H7 (cell line): ENCODE data around the gene HAO2. TPM values are rescaled to one million over a fixed set of nuclear protein-coding genes. Genes with fewer than 3 reads are reported as not detected.

Source experiments
- DNase-seq: peaks from one replicate; pipeline ENCODE4 v3.0.0; 2012
- H3K27me3 ChIP-seq: 2 replicates; pipeline ENCODE4 v1.6.0; 2011; ENCODE audit warnings: mild to moderate bottlenecking, low read length; ENCODE audit not compliant: control insufficient read depth, insufficient read depth
- H3K36me3 ChIP-seq: replicated peaks from 2 replicates; pipeline ENCODE4 v1.5.1; 2011; ENCODE audit warnings: low read length; ENCODE audit not compliant: control insufficient read depth, insufficient read depth
- H3K4me3 ChIP-seq: 2 replicates; pipeline ENCODE4 v1.5.1; 2011; ENCODE audit warnings: low read depth, mild to moderate bottlenecking, control low read depth, low read length, moderate library complexity; ENCODE audit not compliant: insufficient read depth
- total RNA-seq: library from RNA; depleted of rRNA; stranded (reverse); fragments of >200 nt; shearing (Covaris generic); gene quantifications from 2 replicates; pipeline ENCODE4 v1.2.3, GENCODE V29; 2014

The HAO2 gene
- total RNA-seq, 1 experiment from 2014 or later = 0.38 TPM

DNA sequence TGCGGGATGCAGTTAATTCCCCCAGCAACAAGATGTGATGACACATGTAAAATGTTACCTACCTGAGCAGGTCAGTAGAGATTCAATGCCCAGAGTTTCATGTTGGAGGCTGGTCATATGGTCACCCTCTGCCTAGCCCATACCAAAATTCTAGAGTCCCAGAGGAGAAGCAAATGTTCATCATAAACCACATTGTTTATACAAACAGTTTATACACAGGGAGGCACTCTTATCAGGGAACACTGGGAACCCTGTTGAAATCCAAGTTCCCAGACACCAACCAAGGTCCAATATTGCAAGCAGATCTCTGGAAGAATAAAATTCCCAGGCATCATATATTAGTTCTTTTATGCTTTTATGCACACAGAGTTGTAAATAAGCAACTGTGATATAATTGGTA lies 10.5 kb downstream of the HAO2 start:
- no peak for DNase-seq
- H3K27me3 ChIP-seq = no peaks in the 10 kb centered on the region; the same call in 1 of the 2 replicates
- H3K4me3 ChIP-seq = no peak overlapping the region
- no peaks in the 10 kb centered on the region for H3K36me3 ChIP-seq

DNA sequence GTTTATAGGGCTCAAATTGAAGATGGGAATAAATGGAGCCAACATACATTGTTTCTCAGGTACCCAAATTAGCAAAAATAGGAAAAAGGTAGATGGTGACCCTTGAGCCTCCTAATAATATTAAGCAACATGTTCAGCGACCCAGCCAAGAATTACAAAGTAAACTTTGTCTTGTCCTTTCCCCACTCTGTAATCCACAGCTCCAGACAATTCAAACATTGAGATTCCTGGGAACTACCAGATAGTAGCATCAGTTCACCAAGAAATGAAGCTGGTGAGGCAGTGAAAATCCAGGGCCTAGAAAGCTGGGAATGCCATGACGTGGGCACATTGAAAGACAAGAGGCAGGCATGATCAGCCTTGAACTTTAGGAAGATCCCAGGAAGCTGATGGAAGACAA lies 11.7 kb downstream of the HAO2 start:
- Histone ChIP-seq H3K27me3 (no peaks in the 10 kb centered on the region), H3K4me3 (no peak overlapping the region), H3K36me3 (no peaks in the 10 kb centered on the region)
- no peak for DNase-seq

DNA sequence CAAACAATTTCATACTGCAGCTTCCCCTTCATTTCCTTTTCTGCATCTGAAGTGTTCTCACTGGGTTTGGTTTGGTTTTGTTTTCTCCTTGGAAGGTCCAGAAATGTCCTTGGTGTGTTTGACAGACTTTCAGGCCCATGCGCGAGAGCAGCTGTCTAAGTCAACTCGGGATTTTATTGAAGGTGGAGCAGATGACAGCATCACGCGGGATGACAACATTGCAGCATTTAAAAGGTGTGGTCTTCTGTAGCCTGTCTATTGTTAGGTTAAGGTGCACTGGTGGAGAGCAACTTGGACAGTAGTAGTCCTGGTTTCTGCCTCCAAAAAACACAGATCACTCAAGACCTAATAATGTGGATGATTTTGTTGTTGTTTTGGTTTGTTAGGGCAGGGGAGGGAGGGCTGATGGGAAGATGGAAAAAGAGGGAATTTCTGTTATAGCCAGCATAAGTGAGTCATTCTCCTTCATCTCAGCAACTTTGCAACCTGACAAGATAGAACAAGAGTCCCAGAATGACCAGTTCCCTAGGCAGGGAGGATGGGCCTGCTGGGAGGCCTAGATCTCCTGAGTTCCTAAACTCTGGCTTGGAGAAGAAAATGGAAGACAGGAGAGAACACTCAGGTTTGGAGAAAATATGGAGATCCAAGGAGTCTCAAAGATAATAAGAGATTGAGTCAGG lies 12.5 kb downstream of the HAO2 start:
- H3K36me3 ChIP-seq = no peaks in the 10 kb centered on the region
- no peaks in the 10 kb centered on the region for H3K27me3 ChIP-seq
- DNase-seq = no peak
- no peak overlapping the region for H3K4me3 ChIP-seq

DNA sequence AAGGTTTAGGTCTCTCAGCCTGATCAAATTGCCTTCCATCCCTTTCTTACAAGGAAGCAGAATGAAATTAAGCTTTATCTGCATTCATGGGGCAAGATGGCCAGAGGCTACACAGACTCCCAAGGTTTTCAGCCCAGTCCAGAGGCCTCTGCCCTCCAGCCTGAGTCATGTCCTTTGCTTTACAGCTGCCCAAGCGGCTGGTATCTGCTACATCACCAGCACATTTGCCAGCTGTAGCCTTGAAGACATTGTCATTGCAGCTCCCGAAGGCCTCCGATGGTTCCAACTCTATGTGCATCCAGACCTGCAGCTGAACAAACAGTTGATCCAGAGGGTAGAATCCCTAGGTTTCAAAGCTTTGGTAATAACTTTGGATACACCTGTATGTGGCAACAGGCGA lies 16.0 kb downstream of the HAO2 start:
- no peak for DNase-seq
- no peaks in the 10 kb centered on the region for H3K36me3 ChIP-seq
- no peak overlapping the region for H3K4me3 ChIP-seq
- H3K27me3 ChIP-seq = no peaks in the 10 kb centered on the region

DNA sequence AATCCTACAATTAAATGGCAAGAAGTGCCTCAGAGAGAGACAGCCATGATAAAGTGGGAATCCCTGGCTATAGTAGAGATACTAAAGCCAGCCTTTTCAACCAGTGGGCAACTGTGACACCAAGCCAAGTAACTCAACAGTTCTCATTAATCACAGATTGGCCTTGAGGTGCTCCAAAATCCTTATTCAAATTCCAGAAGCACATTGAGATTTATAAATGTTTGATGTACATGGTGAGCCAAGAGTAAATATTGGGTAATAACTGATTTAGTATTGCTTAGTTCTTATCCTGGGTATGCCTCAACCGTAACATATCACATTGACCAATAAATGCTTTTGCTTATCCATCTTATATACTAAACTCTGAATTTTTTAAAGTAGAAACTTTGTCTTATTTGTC lies 17.1 kb downstream of the HAO2 start:
- no peaks in the 10 kb centered on the region for H3K27me3 ChIP-seq
- DNase-seq = no peak
- no peak overlapping the region for H3K4me3 ChIP-seq
- H3K36me3 ChIP-seq = no peaks in the 10 kb centered on the region

DNA sequence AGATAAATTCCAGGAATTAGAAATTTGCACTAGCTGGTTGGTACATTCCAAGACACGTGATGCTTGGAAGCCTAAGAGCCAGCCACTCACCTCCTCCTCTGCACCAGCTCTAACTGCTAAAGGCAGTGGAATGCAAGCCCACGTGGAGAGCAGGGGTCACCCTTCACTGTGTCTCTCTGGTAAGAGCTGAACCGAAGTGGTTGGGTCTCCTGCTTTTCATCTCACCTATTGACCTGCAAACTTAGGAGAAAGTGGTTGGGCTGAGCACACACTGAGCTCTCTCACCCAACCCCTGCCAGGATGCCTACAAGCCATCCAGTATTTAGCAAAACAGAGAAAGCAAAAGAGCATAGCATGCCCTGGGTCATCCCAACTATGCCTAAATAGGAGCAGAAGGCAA lies 19.3 kb downstream of the HAO2 start:
- Histone ChIP-seq H3K4me3 (no peak overlapping the region), H3K27me3 (no peaks in the 10 kb centered on the region), H3K36me3 (no peaks in the 10 kb centered on the region)
- peak; percentile 11 for DNase-seq

DNA sequence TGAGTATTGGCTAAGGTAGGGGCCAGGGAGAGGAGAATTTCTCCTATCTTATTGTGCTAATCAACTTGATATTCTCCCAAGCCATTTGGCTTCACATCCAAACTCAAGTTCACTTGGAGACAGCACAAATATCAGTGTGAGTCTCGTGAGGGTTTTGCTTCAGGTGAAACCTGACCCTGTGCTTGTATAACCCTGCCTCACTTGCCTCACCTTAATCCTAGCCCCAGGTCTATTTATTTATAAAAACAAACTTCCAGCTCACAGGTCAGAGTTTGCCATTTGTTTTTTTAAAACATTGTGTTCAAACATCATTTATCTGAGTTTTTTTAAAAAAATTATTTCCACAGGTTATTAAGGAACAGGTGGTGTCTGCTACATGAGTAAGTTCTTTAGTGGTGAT lies 19.9 kb downstream of the HAO2 start:
- no peaks in the 10 kb centered on the region for H3K36me3 ChIP-seq
- H3K27me3 ChIP-seq = no peaks in the 10 kb centered on the region
- no peak overlapping the region for H3K4me3 ChIP-seq
- DNase-seq = no peak

DNA sequence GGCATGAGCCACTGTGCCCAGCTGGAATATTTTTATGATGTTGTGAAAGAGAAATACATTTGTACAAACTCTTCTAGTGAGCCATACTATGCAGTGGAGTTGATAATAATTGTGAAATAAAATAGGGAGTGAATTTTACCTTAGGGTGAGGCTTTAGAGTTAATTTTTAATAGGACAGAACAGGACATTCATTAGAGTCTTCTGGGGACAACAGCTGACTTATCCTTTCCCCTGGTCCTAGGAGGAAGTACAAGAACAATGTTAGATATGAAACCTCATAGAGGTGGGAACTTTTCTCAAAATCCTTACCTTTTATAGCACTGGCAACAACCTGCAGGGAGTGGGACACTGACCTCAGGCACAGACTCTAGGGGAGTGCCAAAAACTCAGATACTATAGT lies 21.9 kb downstream of the HAO2 start:
- DNase-seq = no peak
- H3K4me3 ChIP-seq = no peak overlapping the region
- no peaks in the 10 kb centered on the region for H3K27me3 ChIP-seq
- no peaks in the 10 kb centered on the region for H3K36me3 ChIP-seq

DNA sequence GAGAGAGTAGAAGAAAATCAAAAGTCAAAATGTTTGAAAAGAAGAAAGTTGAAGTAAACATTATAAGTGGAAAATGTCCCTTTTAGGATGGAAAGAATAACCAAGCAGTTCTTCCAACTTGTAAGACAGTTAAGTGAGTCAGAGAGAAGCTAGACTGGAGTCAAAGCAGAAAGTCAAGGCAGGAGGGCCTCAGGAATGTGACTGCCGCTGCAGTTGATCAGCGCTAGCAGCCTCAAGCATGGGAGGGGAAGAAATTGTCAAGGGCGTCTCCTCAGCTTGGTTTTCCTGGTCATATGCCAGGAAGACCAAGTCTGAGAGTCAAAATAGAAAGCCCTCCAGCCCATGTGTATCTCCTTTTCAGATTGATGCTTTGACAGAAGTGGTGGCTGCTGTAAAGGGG lies 23.2 kb downstream of the HAO2 start:
- Histone ChIP-seq H3K36me3 (no peaks in the 10 kb centered on the region), H3K27me3 (no peaks in the 10 kb centered on the region), H3K4me3 (no peak overlapping the region)
- DNase-seq = no peak

DNA sequence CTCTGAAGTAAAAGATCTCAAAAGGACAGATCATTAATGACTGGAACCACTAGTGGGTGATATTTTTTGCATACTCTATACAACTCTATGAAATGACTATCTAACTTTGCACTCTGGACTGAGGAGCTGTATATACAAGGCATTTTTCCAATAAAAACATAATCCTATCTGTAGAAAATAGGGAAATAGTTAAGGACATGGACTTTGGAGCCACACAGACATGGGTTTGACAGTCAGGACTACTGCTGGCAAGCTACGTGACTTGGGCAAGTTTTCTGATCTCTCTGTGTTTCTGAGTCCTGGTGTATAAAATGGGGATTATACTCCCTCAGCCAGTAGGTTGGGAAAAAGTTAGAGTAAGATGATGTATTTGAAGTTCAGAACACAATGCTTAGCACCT lies 25.5 kb downstream of the HAO2 start:
- DNase-seq = no peak

DNA sequence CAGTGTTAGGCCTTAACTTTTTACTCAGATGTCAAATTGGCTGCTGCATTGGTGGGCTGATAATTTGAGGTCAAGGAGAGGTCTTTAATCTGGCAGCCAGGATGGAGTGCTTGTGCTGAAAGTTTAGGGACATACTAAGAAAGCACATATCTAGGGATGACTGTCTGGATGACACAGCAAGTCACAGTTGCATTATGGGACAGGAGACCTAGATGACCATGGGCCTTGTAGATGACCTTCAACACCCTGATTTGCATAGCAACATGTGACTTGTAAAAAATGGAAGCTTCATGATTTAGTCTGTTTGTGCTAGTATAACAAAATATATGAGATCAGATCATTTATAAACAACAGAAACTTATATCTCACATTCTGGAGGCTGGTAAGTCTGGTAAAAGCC lies 28.4 kb downstream of the HAO2 start:
- no peaks in the 10 kb centered on the region for H3K36me3 ChIP-seq
- no peak for DNase-seq
- H3K27me3 ChIP-seq = no peaks in the 10 kb centered on the region
- H3K4me3 ChIP-seq = no peak overlapping the region

More for the DNA sequence above, 25.5 kb downstream of the HAO2 start:
- no peaks in the 10 kb centered on the region for H3K27me3 ChIP-seq
- no peaks in the 10 kb centered on the region for H3K36me3 ChIP-seq
- no peak overlapping the region for H3K4me3 ChIP-seq

DNA sequence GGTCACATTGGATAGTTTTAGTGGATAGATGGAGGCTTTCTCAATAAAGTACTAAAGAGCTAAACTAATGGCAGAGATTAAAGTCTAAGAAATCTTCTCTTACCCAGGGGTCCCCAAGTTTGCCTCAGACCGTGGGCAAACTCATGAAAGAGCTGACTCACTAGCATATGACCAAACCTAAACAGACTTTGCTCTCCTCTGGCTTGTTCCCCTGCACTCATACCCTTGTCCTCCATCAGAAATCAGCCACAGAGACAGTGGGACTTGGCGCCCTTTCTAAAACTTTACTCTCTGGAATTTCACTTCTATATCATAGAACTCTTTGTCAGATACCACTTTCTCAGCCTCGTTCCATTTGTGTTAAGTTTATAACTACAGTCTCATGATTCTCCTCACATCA lies 29.4 kb downstream of the HAO2 start:
- Histone ChIP-seq H3K27me3 (no peaks in the 10 kb centered on the region), H3K36me3 (no peaks in the 10 kb centered on the region), H3K4me3 (no peak overlapping the region)
- DNase-seq = no peak

DNA sequence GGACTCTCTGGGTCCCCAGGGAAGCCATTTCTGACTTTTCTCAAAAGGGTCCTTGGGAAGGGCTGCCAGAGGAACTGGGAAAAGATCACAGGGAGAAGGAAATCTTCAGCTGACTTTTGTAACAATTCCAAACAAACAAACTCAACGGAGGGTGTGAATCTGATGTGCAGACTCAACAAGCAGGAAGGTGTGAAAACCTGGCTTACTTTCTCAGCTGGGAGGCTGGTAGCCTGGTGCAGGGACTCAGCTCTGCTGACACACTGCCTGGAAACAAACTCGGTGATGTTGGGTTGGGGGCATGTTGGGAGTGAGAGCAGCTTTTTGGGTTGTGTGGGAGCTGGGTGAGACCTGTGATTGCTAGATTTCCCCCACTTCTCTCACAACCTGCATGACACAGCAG lies 36.2 kb downstream of the HAO2 start:
- no peak for DNase-seq
- Histone ChIP-seq H3K36me3 (no peaks in the 10 kb centered on the region), H3K4me3 (no peak overlapping the region), H3K27me3 (no peaks in the 10 kb centered on the region)

DNA sequence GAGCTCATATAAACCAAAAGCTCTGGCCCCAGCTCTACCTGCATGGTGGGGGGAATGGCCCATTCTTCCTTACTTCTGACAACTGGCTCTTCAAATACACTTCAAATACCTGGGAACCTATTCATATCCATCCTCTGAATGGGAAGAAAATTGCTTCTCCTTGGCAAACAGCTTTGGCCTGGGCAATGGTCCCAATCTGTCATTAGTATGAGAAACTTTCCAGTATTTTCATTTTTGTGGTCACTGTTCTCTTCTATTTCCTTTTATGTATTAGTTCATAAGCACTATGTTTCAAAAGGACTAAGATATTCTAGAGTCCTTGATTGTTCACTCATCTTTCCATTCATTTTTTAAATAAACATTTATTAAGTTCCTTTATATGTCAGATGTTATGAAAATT lies 41.1 kb downstream of the HAO2 start:
- Histone ChIP-seq H3K36me3 (no peaks in the 10 kb centered on the region), H3K4me3 (no peak overlapping the region), H3K27me3 (no peaks in the 10 kb centered on the region)
- no peak for DNase-seq

DNA sequence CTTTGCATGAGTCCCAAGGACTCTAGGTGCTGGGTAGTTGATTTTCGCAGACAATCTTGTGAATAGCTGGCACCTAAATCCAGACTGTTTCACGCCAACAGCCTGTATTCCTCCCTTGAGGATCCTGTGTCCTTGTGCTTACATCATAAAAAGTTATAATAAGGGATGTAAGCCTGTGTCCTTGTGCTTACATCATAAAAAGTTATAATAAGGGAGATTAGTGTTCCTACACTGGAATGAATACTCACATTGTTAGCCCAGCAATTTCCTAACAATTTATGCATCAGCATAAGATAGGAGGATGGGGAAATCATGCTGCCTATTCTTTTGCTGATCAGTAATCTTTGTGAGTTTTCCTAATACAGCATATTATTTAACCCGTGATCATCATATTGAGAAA lies 42.4 kb downstream of the HAO2 start:
- no peak for DNase-seq
- Histone ChIP-seq H3K36me3 (no peaks in the 10 kb centered on the region), H3K4me3 (no peak overlapping the region), H3K27me3 (no peaks in the 10 kb centered on the region)

DNA sequence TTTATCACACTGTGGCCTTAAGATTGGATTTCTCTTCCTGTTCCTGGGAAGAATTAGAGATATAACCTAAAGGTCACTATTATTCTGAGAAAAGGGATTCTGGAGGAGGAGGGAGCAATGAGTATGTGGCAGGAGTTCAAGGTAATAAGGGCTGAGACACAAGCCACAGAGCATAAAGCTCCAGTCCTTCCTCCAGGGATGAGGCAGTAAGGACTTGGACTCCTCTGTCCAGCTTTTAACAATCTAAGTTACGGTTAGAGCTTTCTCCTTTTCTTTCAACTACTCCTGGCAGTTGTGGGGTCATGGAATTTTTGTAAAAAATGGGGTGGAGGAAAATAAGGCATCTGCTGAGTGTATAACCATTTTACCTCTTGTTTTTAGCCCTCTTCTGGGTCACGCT lies 46.4 kb downstream of the HAO2 start, which contains the start of gene HSD3B2:
TSS of gene HSD3B2 (plus strand) at position 201 of the 400 bp plus-strand sequence. CDS start 270 bp downstream, outside the sequence.
- no peaks in the 10 kb centered on the region; the same call in 1 of the 2 replicates for H3K27me3 ChIP-seq
- no peak within 1 kb of the TSS for H3K4me3 ChIP-seq
- no peak for DNase-seq
- no peaks in the 10 kb centered on the region for H3K36me3 ChIP-seq
